HG02938 (cell line): ENCODE results near the gene PHF8.

Experiments
- ATAC-seq: cut with Tn5 transposase; IDR thresholded peaks from one replicate; pipeline ENCODE4 v1.9.1; 2021; ENCODE audit warnings: mild to moderate bottlenecking, moderate library complexity; ENCODE audit not compliant: unreplicated experiment

Gene PHF8

DNA sequence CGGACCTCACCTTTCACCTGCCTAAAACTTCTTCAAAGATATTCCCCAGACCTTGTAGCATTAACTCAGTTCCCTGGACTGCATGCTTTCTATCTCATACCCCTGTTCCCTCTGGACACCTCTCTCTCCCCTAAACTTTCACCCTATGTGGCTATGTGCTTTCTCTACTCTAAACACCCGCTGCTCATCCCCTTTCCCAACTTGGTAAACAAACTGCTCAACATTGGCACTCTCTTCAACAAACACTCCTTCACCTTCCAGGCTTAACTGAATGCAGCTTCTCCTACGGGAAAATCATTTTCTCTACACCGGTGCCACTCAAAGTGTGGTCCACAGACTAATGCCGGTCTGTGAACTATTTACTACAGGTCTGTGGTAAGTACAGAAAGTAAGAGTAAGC is 19.9 kb downstream of the PHF8 start:
- ATAC-seq: no peak

DNA sequence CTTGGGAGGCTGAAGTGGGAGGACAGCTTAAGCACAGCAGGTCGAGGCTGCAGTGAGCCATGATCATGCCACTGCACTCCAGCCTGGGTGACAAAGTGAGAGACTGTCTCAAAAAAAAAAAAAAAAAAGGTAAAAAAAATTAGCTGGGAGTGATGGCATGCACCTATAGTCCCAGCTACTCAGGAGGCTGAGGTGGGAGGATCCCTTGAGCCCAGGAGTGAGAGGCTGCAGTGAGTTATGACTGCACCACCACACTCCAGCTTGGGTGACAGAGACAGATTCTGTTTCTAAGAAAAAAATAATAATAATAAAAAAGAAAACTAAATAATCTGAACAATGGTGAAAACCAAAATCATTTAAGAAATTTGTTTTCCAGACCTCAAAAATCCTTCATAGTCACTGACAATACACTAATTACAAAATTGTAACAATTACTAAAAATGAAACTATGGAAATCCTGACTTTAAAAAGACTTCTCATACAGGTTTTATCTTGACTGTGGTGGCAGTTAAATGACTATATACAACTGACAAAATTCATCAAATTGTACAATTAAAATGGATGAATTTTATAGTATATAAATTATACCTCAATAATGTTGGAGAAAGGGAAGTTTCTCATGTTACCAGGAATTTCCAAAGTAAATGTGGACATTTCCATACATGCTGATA is 31.3 kb downstream of the PHF8 start:
- no peak for ATAC-seq

- no peak for ATAC-seq
Observed at GRCh38 chrX:54007682-54008081, 36.6 kb downstream of the PHF8 start.

DNA sequence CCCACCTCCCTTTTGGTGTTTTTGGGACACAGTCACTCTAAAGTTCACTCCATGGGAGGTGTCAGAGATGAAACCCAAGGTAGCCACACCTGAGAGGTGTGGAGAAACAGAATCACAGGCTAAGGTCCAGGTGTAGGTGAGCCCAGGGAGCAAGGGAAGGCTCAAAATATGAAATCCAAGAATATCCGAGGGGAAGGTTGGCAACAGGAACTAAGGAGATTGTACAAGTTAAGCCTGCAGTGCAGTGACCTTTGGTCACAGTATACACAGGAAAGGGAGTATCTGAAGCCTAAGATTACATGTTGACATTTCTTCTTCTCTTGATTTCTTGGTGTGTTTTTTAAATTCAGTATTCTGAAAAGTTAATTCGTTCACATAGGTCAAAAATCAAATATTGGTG is 46.5 kb downstream of the PHF8 start:
- ATAC-seq: no peak

DNA sequence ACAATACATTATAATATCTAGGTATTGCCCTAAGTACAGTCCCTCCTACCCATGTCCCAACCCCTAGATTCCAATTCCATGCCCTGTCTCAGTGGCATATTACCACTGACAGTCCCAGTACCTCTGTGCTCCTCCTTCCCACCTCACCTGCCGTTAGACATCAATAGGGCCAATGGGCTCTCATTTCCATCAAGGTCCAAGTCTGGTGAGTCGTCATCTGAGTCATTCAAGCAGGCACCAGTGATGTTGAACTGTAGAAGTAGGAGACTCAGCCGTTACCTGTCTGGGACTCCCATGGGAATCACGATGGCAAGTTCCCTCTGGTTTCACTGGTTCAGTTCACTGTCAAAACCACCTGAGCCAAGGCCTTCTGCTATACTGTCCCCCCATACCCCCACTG is 51.7 kb downstream of the PHF8 start:
- no peak for ATAC-seq

DNA sequence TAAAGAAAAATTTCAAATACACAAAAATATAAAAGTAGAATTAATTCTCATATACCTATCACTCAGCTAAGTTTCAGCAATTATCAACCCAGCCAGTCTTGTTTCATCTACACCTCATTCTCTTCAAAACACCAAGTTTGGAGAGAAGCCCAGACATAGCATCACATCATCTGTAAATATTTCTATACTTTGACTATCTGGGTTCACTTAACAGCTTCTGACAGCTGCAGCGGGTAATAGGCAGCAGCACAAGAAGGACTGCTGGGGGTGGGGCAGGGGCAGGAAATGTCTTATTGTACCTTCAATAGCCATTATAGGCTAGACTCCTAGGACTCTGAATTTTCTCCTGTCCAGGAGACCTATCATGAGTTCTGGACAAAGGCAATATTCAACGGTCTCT is 54.1 kb downstream of the PHF8 start:
- ATAC-seq: no peak

GRCh38 chrX:53984895-53985294 is 59.4 kb downstream of the PHF8 start:
- no peak for ATAC-seq

- no peak for ATAC-seq
Observed at GRCh38 chrX:53974529-53974928, 69.7 kb downstream of the PHF8 start.

GRCh38 chrX:53969540-53969939 is 74.7 kb downstream of the PHF8 start:
- ATAC-seq: no peak

GRCh38 chrX:53950130-53950733 is 94.0 kb downstream of the PHF8 start:
- ATAC-seq: no peak

- ATAC-seq: no peak
Observed at GRCh38 chrX:53940180-53940579, 104.1 kb downstream of the PHF8 start.

DNA sequence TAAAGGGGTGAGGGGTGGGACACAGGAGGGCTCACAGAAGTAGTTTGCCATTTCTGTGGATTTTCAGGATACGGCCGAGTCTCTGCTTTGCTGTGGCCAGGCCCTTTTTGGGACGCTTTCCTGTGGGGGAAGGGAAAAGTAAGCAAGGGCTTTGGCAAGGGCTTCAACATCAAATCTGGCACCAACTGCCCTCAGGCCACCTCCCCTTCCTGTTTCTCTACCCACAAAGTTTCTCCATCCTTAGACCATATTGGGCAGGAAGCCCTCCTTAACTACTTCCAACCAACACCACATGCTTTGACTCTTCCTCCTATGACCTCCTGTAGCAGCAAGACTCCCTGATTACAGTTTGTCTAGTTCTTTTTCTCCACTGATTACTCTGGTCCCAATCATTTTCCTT is 105.1 kb downstream of the PHF8 start:
- no peak for ATAC-seq

DNA sequence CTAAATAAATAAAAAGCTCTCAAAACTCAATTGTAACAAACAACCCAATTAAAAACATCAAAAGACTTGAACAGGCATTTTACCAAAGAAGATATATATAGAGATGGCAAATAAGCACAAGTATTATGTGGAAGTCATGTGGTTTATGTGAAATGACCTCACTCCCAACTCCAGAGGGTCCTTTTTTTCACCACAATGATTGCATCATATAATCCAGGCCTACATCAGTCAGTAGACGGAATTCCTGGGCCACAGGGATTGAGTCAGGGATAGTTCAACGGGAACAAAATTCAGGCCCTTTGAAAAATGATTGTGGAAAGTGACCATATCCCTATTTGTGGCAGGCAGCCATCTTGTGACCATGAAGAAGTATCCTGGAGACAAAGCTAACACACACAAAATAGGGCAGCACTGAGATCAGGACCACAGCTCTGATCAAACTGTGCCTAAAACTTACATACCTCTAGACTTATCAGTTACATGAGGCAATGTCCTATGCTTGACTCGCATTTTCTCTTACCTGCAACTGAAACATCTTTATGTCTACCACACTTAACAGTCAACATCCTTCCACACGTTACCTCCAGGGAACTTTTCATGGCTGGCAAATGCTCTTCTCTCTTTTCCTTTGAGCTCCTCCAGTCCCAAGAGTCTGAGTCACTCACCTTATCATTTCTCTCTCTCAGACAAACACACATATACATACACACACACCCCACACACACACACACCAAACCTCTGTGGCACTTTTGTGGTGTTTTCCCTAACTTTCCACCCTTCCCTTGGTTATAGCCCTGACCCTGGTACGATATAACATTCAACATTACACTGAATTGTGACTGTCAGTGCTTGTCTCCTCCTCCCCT is 113.5 kb downstream of the PHF8 start:
- no peak for ATAC-seq

DNA sequence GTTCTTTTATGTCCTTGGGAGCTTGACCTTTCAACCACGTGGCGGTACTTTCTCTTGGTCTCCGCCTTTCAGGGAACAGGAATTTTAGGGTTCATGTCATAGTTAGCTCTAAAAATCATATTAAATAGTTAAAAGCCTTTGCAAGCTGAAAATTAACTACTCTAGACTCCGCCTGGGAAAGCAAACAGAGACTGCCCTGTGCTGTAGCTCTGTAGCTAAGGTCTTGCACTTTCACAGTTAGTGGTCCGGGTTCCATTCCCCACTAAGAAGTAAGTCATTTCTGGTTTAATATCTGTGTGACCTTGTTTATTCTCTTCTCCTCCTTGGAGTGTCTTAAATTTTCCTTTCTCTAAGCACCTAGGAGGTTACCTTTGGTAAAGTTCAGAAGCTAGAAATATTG is 118.2 kb downstream of the PHF8 start:
- no peak for ATAC-seq

- ATAC-seq: no peak
Observed at GRCh38 chrX:53918702-53919101, 125.6 kb downstream of the PHF8 start.

- ATAC-seq: no peak
Observed at GRCh38 chrX:53900623-53901022, 143.7 kb downstream of the PHF8 start.

DNA sequence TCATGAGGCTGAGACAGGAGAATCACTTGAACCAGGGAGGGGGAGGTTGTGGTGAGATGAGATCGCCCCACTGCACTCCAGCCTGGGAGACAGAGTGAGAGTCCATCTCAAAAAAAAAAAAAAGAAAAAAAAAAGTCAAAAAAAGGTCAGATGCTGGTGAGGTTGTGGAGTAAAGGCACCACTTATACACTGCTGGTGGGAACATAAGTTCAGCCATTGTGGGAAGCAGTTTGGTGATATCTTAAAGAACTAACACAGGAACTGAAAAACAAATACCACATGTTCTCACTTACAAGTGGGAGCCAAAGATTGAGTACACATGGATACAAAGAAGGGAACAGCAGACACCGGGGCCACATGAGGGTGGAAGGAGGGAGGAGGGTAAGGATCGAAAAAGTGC is 149.0 kb downstream of the PHF8 start:
- no peak for ATAC-seq
